Right atrium auricular region (tissue), 2 donors: ENCODE results near the gene TCF20. TPM values are rescaled to one million over a fixed set of nuclear protein-coding genes. Genes with fewer than 3 reads are reported as not detected.
A peak's percentile ranks its signal among the peaks of the same experiment; 100 is the strongest.

ENCODE experiments used
- DNase-seq: peaks from one replicate; pipeline ENCODE4 v3.0.0-alpha.2; 2019; ENCODE audit warnings: low spot score
- H3K27ac ChIP-seq, 2 donors: fragments of 200-600 bp; sonication (generic); 1 replicate in 1 of 2; 2 replicates in 1 of 2; pipeline ENCODE4 v1.5.1; 2016 to 2019
- H3K27me3 ChIP-seq, 2 donors: fragments of 200-600 bp; sonication (generic); one replicate each; pipeline versions ENCODE4 v1.5.1 to v1.6.0; 2017 to 2019
- H3K36me3 ChIP-seq: fragments of 200-600 bp; sonication (generic); one replicate; pipeline ENCODE4 v1.5.1; 2016
- H3K4me1 ChIP-seq, 2 donors: fragments of 200-600 bp; sonication (generic); one replicate each; pipeline versions ENCODE4 v1.5.1 to v1.6.0; 2017 to 2019
- H3K4me3 ChIP-seq, 2 donors: fragments of 200-600 bp; sonication (generic); 1 replicate in 1 of 2; 2 replicates in 1 of 2; pipeline ENCODE4 v1.5.1; 2017 to 2019; ENCODE audit warnings: mild to moderate bottlenecking in 1 of 2, moderate library complexity in 1 of 2
- H3K9me3 ChIP-seq, 2 donors: fragments of 200-600 bp; sonication (generic); one replicate each; pipeline ENCODE4 v1.5.1; 2019
- CTCF ChIP-seq, 2 donors: fragments of 200-600 bp; sonication (generic); IDR thresholded peaks; one replicate each; pipeline ENCODE4 v1.5.1; 2019; ENCODE audit warnings: antibody characterized with exemption in 2 of 2
- total RNA-seq, 2 donors: library from RNA; depleted of rRNA; stranded (reverse); fragments of >200 nt; gene quantifications; one replicate each; pipeline ENCODE4 v1.1.0, GENCODE V29; 2016

TCF20 gene
- total RNA-seq, 2 donors from 2014 or later = 13.6 to 15.5 TPM

GRCh38 chr22:42271191-42271813 lies 849 bp upstream of the TCF20 start:
- Histone ChIP-seq H3K27me3 (no peaks in the 10 kb centered on the region), H3K36me3 (no peaks in the 10 kb centered on the region), H3K27ac (no peak overlapping the region), H3K4me3 (peak overlapping the region in 1 of 2 donors; percentile 99), H3K9me3 (no peaks in the 10 kb centered on the region), H3K4me1 (peaks cover 0 to 19% of the 10 kb centered on the region in 2 donors)
- no peak for TF ChIP-seq CTCF (IDR thresholded peaks at IDR 0.05)
- DNase-seq = no peak

GRCh38 chr22:42270176-42270509 lies 310 bp downstream of the TCF20 start:
- H3K27me3 ChIP-seq = no peaks in the 10 kb centered on the region
- no peaks in the 10 kb centered on the region for H3K9me3 ChIP-seq
- peaks cover 0 to 19% of the 10 kb centered on the region in 2 donors for H3K4me1 ChIP-seq
- DNase-seq = no peak
- peak overlapping the region; percentile 79 to 84 for H3K27ac ChIP-seq
- no peaks in the 10 kb centered on the region for H3K36me3 ChIP-seq
- H3K4me3 ChIP-seq = peak overlapping the region; percentile 91 to 99
- TF ChIP-seq CTCF (IDR thresholded peaks at IDR 0.05) = no peak

GRCh38 chr22:42269432-42270175 lies 849 bp downstream of the TCF20 start:
- no peaks in the 10 kb centered on the region for H3K27me3 ChIP-seq
- TF ChIP-seq CTCF (IDR thresholded peaks at IDR 0.05) = peak in 1 of 2 donors; percentile 9
- DNase-seq = no peak
- peaks cover 0 to 19% of the 10 kb centered on the region in 2 donors for H3K4me1 ChIP-seq
- peak overlapping the region; percentile 91 to 99 for H3K4me3 ChIP-seq
- no peaks in the 10 kb centered on the region for H3K36me3 ChIP-seq
- no peaks in the 10 kb centered on the region for H3K9me3 ChIP-seq
- peak overlapping the region; percentile 79 to 84 for H3K27ac ChIP-seq

- no peaks in the 10 kb centered on the region for H3K36me3 ChIP-seq
- no peak for DNase-seq
- H3K4me1 ChIP-seq = peaks cover 0 to 19% of the 10 kb centered on the region in 2 donors
- peak overlapping the region in 1 of 2 donors; percentile 84 for H3K27ac ChIP-seq
- no peaks in the 10 kb centered on the region for H3K9me3 ChIP-seq
- TF ChIP-seq CTCF (IDR thresholded peaks at IDR 0.05) = no peak
- peak overlapping the region; percentile 91 to 99 for H3K4me3 ChIP-seq
- no peaks in the 10 kb centered on the region for H3K27me3 ChIP-seq
Measured at GRCh38 chr22:42268852-42269410, 1.5 kb downstream of the TCF20 start.

- H3K9me3 ChIP-seq = no peaks in the 10 kb centered on the region
- H3K27me3 ChIP-seq = no peaks in the 10 kb centered on the region
- no peak for DNase-seq
- peaks cover 0 to 22% of the 10 kb centered on the region in 2 donors for H3K4me1 ChIP-seq
- no peaks in the 10 kb centered on the region for H3K36me3 ChIP-seq
- no peak overlapping the region for H3K4me3 ChIP-seq
- H3K27ac ChIP-seq = no peak overlapping the region
- no peak for TF ChIP-seq CTCF (IDR thresholded peaks at IDR 0.05)
Measured at GRCh38 chr22:42265321-42265720, 5.1 kb downstream of the TCF20 start.
